DMS 273 (cell line): ENCODE measurements around the gene ABHD8.
A peak's percentile ranks its signal among the peaks of the same experiment; 100 is the strongest.

ENCODE experiments used
- DNase-seq: peaks from one replicate; lab custom pipeline; 2025; ENCODE audit not compliant: unreplicated experiment; lab: John Stamatoyannopoulos, UW

Gene ABHD8

GRCh38 chr19:17334414-17335409 is 31.5 kb upstream of the ABHD8 start, which contains the start of gene ANO8:
ANO8 (minus strand) TSS chr19:17334855; CDS start chr19:17334670, 185 bp downstream.
- DNase-seq = peak; percentile 100

GRCh38 chr19:17333611-17334413 is 30.6 kb upstream of the ABHD8 start:
- peak; percentile 36 for DNase-seq

GRCh38 chr19:17332677-17333581 is 29.7 kb upstream of the ABHD8 start:
- DNase-seq = peak; percentile 69

GRCh38 chr19:17332360-17332676 is 29.1 kb upstream of the ABHD8 start:
- DNase-seq = no peak

- no peak for DNase-seq
These were observed 27.9 kb upstream of the ABHD8 start for GRCh38 chr19:17331045-17331558.

GRCh38 chr19:17330262-17331044 is 27.2 kb upstream of the ABHD8 start:
- DNase-seq = no peak

GRCh38 chr19:17329366-17330261 is 26.4 kb upstream of the ABHD8 start:
- DNase-seq = no peak

GRCh38 chr19:17328517-17329365 is 25.5 kb upstream of the ABHD8 start:
- no peak for DNase-seq

- peak; percentile 37 for DNase-seq
These were observed 24.7 kb upstream of the ABHD8 start for GRCh38 chr19:17327654-17328516.

- no peak for DNase-seq
These were observed 23.9 kb upstream of the ABHD8 start for GRCh38 chr19:17327068-17327653.

- DNase-seq = no peak
These were observed 23.4 kb upstream of the ABHD8 start for GRCh38 chr19:17326595-17326966.

- no peak for DNase-seq
These were observed 22.8 kb upstream of the ABHD8 start for GRCh38 chr19:17325881-17326594.

GRCh38 chr19:17325133-17325532 is 21.9 kb upstream of the ABHD8 start:
- DNase-seq = no peak

- DNase-seq = no peak
These were observed 21.3 kb upstream of the ABHD8 start for GRCh38 chr19:17324357-17325114.

GRCh38 chr19:17323964-17324332 is 20.7 kb upstream of the ABHD8 start:
- no peak for DNase-seq
